ENCODE measurements around the gene ACTN1. TPM values are rescaled to one million over a fixed set of nuclear protein-coding genes. Genes with fewer than 3 reads are reported as not detected.

The ACTN1 gene
- total RNA-seq, 1 experiment from 2014 or later = 148 TPM

DNA sequence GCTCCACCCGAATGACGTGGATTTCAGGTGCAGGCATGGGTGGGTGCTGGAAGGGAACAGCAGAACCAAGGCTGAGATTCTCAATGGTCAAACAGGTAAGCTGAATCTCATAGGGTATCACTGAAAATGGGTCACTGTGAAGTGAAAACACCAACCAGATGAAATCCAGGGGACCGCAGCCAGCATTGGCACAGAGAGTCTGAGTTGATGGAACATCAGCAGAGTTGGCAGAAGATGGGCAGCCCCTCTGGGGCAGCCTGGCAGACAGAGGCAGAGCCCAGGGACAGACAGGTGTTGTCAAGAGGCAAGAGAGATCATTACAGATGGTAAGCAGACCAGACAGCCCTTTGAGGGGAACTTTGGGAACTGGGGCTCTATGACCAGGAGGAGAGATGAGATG, 48.0 kb downstream of the ACTN1 start:
- H3K36me3 ChIP-seq (ENCODE audit: insufficient read depth, low read length, poor library complexity, severe bottlenecking) = no peaks in the 10 kb centered on the region
- H3K4me3 ChIP-seq (ENCODE audit: low read depth, low read length, poor library complexity, severe bottlenecking) = no peak overlapping the region
- intact Hi-C loops (cut with micrococcal nuclease; ENCODE audit: unreplicated experiment) = no loop called here
- BruUV-seq (replicated peaks) = no TSS peak
- H3K9me3 ChIP-seq (ENCODE audit: low read depth, low read length, poor library complexity, severe bottlenecking) = peaks cover 5% of the 10 kb centered on the region
- ChIA-PET CTCF (no interaction called here), POLR2A (ENCODE audit: low non-redundant PET) (no interaction called here)
- H3K27me3 ChIP-seq (replicated peaks; ENCODE audit: insufficient read depth, low read depth, low read length, poor library complexity) = no peaks in the 10 kb centered on the region
- H3K27ac ChIP-seq (ENCODE audit: low read depth, low read length, poor library complexity, severe bottlenecking) = no peak overlapping the region
- H3K4me1 ChIP-seq (ENCODE audit: insufficient read depth, low read length, poor library complexity, severe bottlenecking) = no peaks in the 10 kb centered on the region
- DNase-seq (ENCODE audit: low spot score) = no peak
- TF ChIP-seq EZH2 (IDR thresholded peaks at IDR 0.05; ENCODE audit: borderline replicate concordance, low read depth, low read length, poor library complexity, severe bottlenecking) = no peak

DNA sequence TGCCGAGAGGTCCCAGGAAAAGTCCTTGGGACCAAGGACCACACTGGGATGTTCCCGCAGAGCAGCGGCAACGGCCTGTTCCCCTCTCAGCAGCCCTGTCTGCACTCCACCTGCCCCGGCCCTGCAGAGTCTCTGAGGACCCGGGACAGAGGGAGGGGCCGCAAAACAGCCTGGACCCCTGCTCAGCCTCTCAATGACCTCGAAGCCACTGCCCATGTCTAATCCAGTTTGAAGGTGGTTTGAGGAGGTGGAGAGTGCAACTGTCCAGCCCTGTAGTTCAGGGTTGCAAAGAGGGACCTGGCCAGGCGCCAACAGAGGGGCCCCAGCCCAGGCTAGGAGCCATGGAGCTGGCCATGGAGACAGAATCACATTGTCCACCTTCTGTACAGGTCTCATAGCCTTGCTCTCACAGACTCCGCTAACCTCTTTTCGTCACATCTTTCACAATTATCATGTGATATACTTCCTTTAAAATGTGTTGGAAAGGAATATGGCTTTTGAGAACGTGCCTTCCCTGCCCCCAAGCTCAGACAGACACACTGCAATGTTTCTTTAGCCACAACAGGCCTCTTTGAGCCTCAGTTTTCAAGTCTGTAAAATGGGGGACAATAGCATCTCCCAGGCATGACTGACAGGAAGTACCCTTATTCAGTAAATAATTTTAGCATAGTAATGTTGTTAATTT, 49.3 kb downstream of the ACTN1 start:
- H3K27ac ChIP-seq (ENCODE audit: low read depth, low read length, poor library complexity, severe bottlenecking) = no peak overlapping the region
- H3K9me3 ChIP-seq (ENCODE audit: low read depth, low read length, poor library complexity, severe bottlenecking) = peaks cover 5% of the 10 kb centered on the region
- TF ChIP-seq, protein P1, sequence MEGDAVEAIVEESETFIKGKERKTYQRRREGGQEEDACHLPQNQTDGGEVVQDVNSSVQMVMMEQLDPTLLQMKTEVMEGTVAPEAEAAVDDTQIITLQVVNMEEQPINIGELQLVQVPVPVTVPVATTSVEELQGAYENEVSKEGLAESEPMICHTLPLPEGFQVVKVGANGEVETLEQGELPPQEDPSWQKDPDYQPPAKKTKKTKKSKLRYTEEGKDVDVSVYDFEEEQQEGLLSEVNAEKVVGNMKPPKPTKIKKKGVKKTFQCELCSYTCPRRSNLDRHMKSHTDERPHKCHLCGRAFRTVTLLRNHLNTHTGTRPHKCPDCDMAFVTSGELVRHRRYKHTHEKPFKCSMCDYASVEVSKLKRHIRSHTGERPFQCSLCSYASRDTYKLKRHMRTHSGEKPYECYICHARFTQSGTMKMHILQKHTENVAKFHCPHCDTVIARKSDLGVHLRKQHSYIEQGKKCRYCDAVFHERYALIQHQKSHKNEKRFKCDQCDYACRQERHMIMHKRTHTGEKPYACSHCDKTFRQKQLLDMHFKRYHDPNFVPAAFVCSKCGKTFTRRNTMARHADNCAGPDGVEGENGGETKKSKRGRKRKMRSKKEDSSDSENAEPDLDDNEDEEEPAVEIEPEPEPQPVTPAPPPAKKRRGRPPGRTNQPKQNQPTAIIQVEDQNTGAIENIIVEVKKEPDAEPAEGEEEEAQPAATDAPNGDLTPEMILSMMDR (conservative IDR thresholded peaks at IDR 0.05; ENCODE audit: low read depth, low read length) = no peak
- TF ChIP-seq EZH2 (IDR thresholded peaks at IDR 0.05; ENCODE audit: borderline replicate concordance, low read depth, low read length, poor library complexity, severe bottlenecking) = no peak
- intact Hi-C loops (cut with micrococcal nuclease; ENCODE audit: unreplicated experiment) = no loop called here
- no peaks in the 10 kb centered on the region for H3K36me3 ChIP-seq (ENCODE audit: insufficient read depth, low read length, poor library complexity, severe bottlenecking)
- no peak overlapping the region for H3K4me3 ChIP-seq (ENCODE audit: low read depth, low read length, poor library complexity, severe bottlenecking)
- H3K4me1 ChIP-seq (ENCODE audit: insufficient read depth, low read length, poor library complexity, severe bottlenecking) = no peaks in the 10 kb centered on the region
- CTCF ChIA-PET = no interaction called here
- DNase-seq (ENCODE audit: low spot score) = no peak
- POLR2A ChIA-PET (ENCODE audit: low non-redundant PET) = no interaction called here
- no TSS peak for BruUV-seq (replicated peaks)
- no peaks in the 10 kb centered on the region for H3K27me3 ChIP-seq (replicated peaks; ENCODE audit: insufficient read depth, low read depth, low read length, poor library complexity)

DNA sequence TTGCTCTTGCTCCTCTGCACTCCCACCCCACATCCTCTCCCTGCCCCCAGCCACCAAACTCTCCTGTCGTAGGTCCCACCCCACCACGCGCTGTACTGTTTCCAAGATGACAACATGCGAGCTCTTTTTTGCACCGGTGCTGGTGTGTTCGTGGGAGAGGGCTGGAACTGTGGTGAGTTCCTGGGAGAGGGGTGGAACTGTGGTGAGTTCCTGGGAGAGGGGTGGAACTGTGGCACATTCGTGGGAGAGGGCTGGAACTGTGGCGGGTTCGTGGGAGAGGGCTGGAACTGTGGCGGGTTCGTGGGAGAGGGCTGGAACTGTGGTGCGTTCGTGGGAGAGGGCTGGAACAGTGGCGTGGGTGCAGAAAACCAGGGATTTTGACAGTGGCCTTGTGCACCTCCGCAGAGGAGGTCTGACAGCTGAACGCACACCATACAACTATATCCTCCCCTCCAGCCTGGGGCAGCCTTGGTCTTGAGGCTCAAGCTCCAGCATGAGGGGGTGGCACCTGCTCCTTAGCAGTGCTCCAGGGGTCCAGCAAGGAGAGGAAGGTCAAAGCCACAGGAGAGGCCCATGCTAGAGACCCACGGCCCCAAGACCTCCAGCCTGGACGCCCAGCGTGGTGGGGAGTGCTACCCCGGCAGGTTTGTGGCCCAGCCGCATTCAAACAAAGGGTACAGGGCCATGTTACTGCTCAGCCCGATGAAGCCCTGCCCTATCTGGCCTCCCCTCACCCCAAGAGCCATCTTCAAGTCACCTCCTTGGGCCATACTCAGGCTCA, 50.1 kb downstream of the ACTN1 start:
- intact Hi-C loops (cut with micrococcal nuclease; ENCODE audit: unreplicated experiment) = no loop called here
- H3K9me3 ChIP-seq (ENCODE audit: low read depth, low read length, poor library complexity, severe bottlenecking) = peaks cover 5% of the 10 kb centered on the region
- no peaks in the 10 kb centered on the region for H3K36me3 ChIP-seq (ENCODE audit: insufficient read depth, low read length, poor library complexity, severe bottlenecking)
- POLR2A ChIA-PET (ENCODE audit: low non-redundant PET) = no interaction called here
- no peaks in the 10 kb centered on the region for H3K4me1 ChIP-seq (ENCODE audit: insufficient read depth, low read length, poor library complexity, severe bottlenecking)
- no peak for TF ChIP-seq EZH2 (IDR thresholded peaks at IDR 0.05; ENCODE audit: borderline replicate concordance, low read depth, low read length, poor library complexity, severe bottlenecking)
- TF ChIP-seq, protein P1 (conservative IDR thresholded peaks at IDR 0.05; ENCODE audit: low read depth, low read length) = no peak
- H3K27me3 ChIP-seq (replicated peaks; ENCODE audit: insufficient read depth, low read depth, low read length, poor library complexity) = no peaks in the 10 kb centered on the region
- H3K4me3 ChIP-seq (ENCODE audit: low read depth, low read length, poor library complexity, severe bottlenecking) = no peak overlapping the region
- no peak overlapping the region for H3K27ac ChIP-seq (ENCODE audit: low read depth, low read length, poor library complexity, severe bottlenecking)
- no peak for DNase-seq (ENCODE audit: low spot score)
- BruUV-seq (replicated peaks) = no TSS peak
- CTCF ChIA-PET = no interaction called here
